ENCODE data around the gene OR6C65. TPM values are rescaled to one million over a fixed set of nuclear protein-coding genes. Genes with fewer than 3 reads are reported as not detected.

Gene OR6C65
- polyA plus RNA-seq, 4 donors, result not detected

- DNase-seq (ENCODE audit: low read depth in 4 of 4, low spot score in 2 of 4), result no peak
These were observed 45.0 kb downstream of the OR6C65 start for GRCh38 chr12:55445357-55445756.

GRCh38 chr12:55446326-55446725, 46.0 kb downstream of the OR6C65 start:
- DNase-seq (ENCODE audit: low read depth in 4 of 4, low spot score in 2 of 4), result no peak

DNA sequence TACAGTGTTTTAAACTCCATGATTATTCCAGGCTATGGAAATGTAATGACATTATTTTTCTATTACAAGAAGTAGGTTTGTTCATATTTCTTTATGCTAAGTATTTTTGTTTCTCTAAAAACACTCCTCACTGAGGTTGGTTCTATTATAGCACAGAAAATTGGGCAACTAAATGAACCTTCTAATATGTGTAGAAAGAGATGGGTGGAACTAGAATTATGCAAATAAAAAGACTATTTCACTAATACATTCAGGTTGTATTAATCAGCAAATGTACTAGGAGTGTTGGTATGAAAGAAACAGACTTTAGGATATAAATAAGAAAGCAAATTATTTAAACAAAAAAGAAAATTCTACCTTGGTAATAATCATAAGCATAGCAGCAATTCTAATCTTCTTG, 48.5 kb downstream of the OR6C65 start:
- no peak for DNase-seq (ENCODE audit: low read depth in 4 of 4, low spot score in 2 of 4)

Other genes starting within 250 kb of the OR6C65 start
- not detected for gene OR10A7, start 179.5 kb upstream of the OR6C65 start, polyA plus RNA-seq (ENCODE audit: insufficient read length in 4 of 4)
- gene OR6C74, start 155.9 kb upstream of the OR6C65 start, polyA plus RNA-seq (ENCODE audit: insufficient read length in 4 of 4), result not detected
- gene OR6C6, start 104.0 kb upstream of the OR6C65 start, polyA plus RNA-seq (ENCODE audit: insufficient read length in 4 of 4), result under 1 TPM in 1 of 4 donors, not detected in 3; 0.13 TPM
- gene OR6C1, start 86.2 kb upstream of the OR6C65 start, polyA plus RNA-seq (ENCODE audit: insufficient read length in 4 of 4), result not detected
- not detected for gene OR6C3, start 69.8 kb upstream of the OR6C65 start, polyA plus RNA-seq (ENCODE audit: insufficient read length in 4 of 4)
- under 1 TPM in 1 of 4 donors, not detected in 3; 0.09 TPM for gene OR6C75, start 37.6 kb upstream of the OR6C65 start, polyA plus RNA-seq (ENCODE audit: insufficient read length in 4 of 4)
- gene OR6C76, start 25.7 kb downstream of the OR6C65 start, polyA plus RNA-seq (ENCODE audit: insufficient read length in 4 of 4), result not detected
- gene OR6C2, start 43.5 kb downstream of the OR6C65 start, polyA plus RNA-seq (ENCODE audit: insufficient read length in 4 of 4), result not detected
- not detected for gene OR6C70, start 69.6 kb downstream of the OR6C65 start, polyA plus RNA-seq (ENCODE audit: insufficient read length in 4 of 4)
- not detected for gene OR6C68, start 91.8 kb downstream of the OR6C65 start, polyA plus RNA-seq (ENCODE audit: insufficient read length in 4 of 4)
- gene OR6C4, start 149.1 kb downstream of the OR6C65 start, polyA plus RNA-seq (ENCODE audit: insufficient read length in 4 of 4), result under 1 TPM in 1 of 4 donors, not detected in 3; 0.03 TPM
- gene OR2AP1, start 171.9 kb downstream of the OR6C65 start, polyA plus RNA-seq (ENCODE audit: insufficient read length in 4 of 4), result not detected
- gene OR10P1, start 236.4 kb downstream of the OR6C65 start, polyA plus RNA-seq (ENCODE audit: insufficient read length in 4 of 4), result not detected